Immature natural killer cell (primary cell): ENCODE results near the gene CDC20B. TPM values are rescaled to one million over a fixed set of nuclear protein-coding genes. Genes with fewer than 3 reads are reported as not detected.

Experiments used
- DNase-seq, 3 donors: peaks; one replicate each; pipeline ENCODE4 v3.0.0; 2022; ENCODE audit warnings: mixed read lengths in 1 of 3
- H3K27ac Mint-ChIP-seq, 6 donors: one replicate each; pipeline ENCODE4 v1.8.0; 2020; ENCODE audit warnings: mixed read lengths in 6 of 6, mild to moderate bottlenecking in 5 of 6, inconsistent platforms in 4 of 6, moderate library complexity in 3 of 6
- H3K27me3 Mint-ChIP-seq, 3 donors: one replicate each; pipeline ENCODE4 v1.8.0; 2020 to 2021; ENCODE audit warnings: low read depth in 3 of 3, mild to moderate bottlenecking in 3 of 3, mixed read lengths in 3 of 3, moderate library complexity in 3 of 3, inconsistent platforms in 1 of 3
- H3K36me3 Mint-ChIP-seq, 3 donors: one replicate each; pipeline ENCODE4 v1.8.0; 2020; ENCODE audit warnings: mixed read lengths in 3 of 3, inconsistent platforms in 2 of 3, mild to moderate bottlenecking in 2 of 3
- H3K4me1 Mint-ChIP-seq, 2 donors: one replicate each; pipeline ENCODE4 v1.8.0; 2020; ENCODE audit warnings: inconsistent platforms in 2 of 2, mild to moderate bottlenecking in 2 of 2, mixed read lengths in 2 of 2, moderate library complexity in 1 of 2
- H3K4me3 Mint-ChIP-seq, 5 donors: one replicate each; pipeline ENCODE4 v1.8.0; 2020; ENCODE audit warnings: mild to moderate bottlenecking in 5 of 5, mixed read lengths in 5 of 5, inconsistent platforms in 3 of 5, moderate library complexity in 3 of 5
- H3K9me3 Mint-ChIP-seq, 6 donors: one replicate each; pipeline ENCODE4 v1.8.0; 2020; ENCODE audit warnings: mild to moderate bottlenecking in 6 of 6, mixed read lengths in 6 of 6, inconsistent platforms in 4 of 6, moderate library complexity in 3 of 6
- polyA plus RNA-seq, 3 donors: library from polyadenylated mRNA; unstranded; fragments of 300-500 nt; fragmentation: Illumina TruSeq; gene quantifications; one replicate each; pipeline ENCODE4 v1.2.3, GENCODE V29; 2021

CDC20B gene
- polyA plus RNA-seq, 3 donors from 2014 or later = not detected

DNA sequence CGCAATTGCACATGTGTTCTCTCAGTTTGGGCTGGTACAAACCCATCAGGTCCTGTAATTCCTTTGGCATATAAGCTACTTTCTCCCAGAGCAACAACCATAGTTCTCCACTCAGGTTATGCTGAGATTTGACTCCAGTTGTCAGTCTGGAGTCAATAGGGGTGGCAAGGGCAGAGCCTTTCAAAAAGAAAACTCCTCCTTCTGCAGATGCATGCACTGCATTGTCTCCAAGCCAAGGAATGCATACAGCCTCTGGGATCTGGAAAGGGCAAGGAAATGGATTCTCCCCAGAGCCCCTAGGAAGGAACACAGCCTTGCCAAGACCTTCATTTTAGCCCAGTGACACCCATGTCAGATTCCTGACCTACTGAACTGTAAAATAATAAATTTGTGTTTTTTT is 101.6 kb downstream of the CDC20B start:
- Mint-ChIP-seq H3K4me3 (peak overlapping the region in 2 of 5 donors; percentile 32 to 44), H3K27ac (peak overlapping the region in 3 of 6 donors; percentile 5 to 91 (median 10)), H3K27me3 (peaks cover 0 to 8% (median 0%) of the 10 kb centered on the region in 3 donors), H3K36me3 (no peaks in the 10 kb centered on the region), H3K9me3 (no peaks in the 10 kb centered on the region), H3K4me1 (peaks cover 59 to 75% of the 10 kb centered on the region in 2 donors)
- no peak for DNase-seq

DNA sequence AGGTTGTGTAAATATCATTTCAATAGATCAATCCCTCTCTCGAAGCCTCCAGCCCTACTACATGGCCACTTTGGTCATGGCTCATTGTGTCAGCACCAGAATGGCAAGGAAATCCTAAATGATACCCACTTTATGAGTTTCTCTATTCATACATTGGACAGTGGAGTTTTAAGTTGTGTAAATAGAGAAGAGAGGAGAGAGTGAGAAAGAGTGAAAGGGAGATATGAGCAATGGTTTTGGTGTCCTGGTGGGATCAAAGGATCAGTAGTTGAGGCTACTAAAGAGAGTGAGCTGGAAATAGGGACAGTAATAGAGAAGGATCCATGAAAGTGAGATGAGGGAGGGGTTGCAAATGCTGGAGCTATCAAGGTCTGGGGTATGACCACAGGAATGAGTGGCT is 102.0 kb downstream of the CDC20B start:
- Mint-ChIP-seq H3K9me3 (no peaks in the 10 kb centered on the region), H3K4me3 (peak overlapping the region in 3 of 5 donors; percentile 32 to 46 (median 44)), H3K36me3 (no peaks in the 10 kb centered on the region), H3K27ac (peak overlapping the region in 4 of 6 donors; percentile 9 to 91 (median 54)), H3K4me1 (peaks cover 61 to 80% of the 10 kb centered on the region in 2 donors), H3K27me3 (peaks cover 0 to 10% (median 0%) of the 10 kb centered on the region in 3 donors)
- DNase-seq = no peak

DNA sequence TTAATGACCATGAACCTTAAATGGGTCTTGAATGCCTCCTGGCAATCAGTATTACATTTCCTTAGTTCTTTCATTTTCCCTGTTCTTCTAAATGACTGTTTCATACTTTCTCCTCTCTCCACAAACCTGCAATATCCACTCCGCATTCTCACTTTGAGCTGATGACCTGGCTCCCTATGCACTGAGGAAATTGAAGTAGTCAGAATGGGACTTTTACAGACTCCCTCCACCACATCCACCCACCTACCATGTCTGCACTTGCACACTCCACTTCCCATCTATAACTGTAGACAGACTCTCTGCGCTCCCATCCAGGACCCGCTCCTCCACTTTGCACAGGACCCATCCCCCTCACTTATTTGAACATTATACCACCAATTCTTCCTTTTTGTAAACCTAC is 106.7 kb downstream of the CDC20B start:
- Mint-ChIP-seq H3K27ac (peak overlapping the region in 5 of 6 donors; percentile 24 to 93 (median 53)), H3K4me1 (peaks cover 70 to 92% of the 10 kb centered on the region in 2 donors), H3K27me3 (peaks cover 2 to 13% (median 6%) of the 10 kb centered on the region in 3 donors), H3K4me3 (no peak overlapping the region), H3K9me3 (no peaks in the 10 kb centered on the region), H3K36me3 (no peaks in the 10 kb centered on the region)
- no peak for DNase-seq

DNA sequence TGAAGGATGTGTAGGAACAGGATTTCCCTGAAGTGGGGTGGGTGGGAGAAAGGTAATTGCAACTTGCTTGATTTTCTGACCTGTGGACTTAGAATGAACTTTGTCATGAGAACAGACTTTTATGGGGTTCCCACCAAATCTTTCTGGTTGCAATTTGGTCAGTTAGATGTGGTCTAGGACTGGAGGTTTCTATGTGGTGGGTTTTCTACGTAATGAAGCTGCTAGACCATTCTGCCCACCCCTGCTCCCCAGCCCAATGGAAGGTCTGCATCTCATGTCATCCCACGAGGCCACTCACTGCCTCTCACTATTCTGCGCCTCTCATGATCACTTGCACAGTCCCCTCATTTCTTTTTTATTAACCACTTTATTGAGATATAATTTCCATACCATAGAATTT is 108.5 kb downstream of the CDC20B start:
- H3K27ac Mint-ChIP-seq = peak overlapping the region in 5 of 6 donors; percentile 92 to 95 (median 93)
- H3K4me1 Mint-ChIP-seq = peaks cover 66 to 94% of the 10 kb centered on the region in 2 donors
- no peaks in the 10 kb centered on the region for H3K36me3 Mint-ChIP-seq
- DNase-seq = peak; percentile 51 to 64 (median 62)
- peak overlapping the region in 3 of 5 donors; percentile 2 to 45 (median 6) for H3K4me3 Mint-ChIP-seq
- peaks cover 2 to 13% (median 6%) of the 10 kb centered on the region in 3 donors for H3K27me3 Mint-ChIP-seq
- H3K9me3 Mint-ChIP-seq = no peaks in the 10 kb centered on the region

DNA sequence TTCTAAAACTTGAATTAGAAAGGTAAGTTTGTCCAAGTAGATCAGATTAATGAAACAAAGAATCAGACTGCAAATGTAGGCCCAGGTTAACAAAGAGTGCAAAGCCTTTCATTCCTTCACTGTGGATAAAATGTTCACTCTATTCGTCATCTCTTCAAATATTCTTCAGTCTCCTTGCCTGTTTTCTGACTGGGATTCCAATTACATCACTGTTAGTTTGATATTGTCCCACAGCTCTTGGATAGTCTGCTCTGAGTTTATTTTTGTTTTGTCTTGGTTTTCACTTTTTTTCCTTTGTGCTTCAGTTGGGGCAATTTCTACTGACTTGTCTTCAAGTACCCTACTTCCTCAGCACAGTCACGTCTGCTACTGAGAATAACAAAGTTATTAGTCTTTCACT is 109.1 kb downstream of the CDC20B start:
- peak overlapping the region; percentile 79 to 95 (median 93) for H3K27ac Mint-ChIP-seq

DNA sequence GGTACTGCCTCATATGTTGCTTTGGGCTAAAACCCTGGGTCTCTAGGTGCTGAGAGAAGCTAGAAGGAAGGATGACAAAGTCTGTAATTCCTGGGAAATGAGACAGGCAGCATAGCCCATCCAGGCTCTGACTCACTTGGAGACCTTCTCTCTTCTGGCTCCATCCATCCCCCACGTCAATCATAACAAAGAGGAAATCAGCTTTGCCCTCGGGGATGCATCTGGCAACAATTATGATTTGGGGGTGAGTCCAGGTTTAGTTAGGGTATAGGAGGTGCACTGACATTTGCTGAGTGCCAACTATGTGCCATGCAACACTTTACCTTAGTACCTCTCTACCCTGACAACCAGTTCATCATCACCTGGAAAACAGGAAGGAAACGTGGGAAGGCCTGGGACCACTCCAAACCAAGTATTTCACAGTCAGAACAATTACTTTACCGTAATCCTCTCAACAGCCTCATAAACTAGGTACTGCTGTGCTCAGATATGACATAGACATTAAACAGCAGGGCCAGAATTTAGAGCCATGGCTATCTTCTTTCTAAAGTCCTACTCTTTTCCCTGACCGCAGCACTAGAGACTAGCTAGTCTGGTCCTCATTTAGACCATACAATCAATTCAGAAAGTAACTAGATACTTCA is 109.6 kb downstream of the CDC20B start:
- peaks cover 2 to 13% (median 6%) of the 10 kb centered on the region in 3 donors for H3K27me3 Mint-ChIP-seq
- no peak for DNase-seq
- peak overlapping the region; percentile 82 to 96 (median 91) for H3K4me3 Mint-ChIP-seq
- H3K27ac Mint-ChIP-seq = peak overlapping the region; percentile 92 to 96 (median 94)
- H3K9me3 Mint-ChIP-seq = no peaks in the 10 kb centered on the region
- peaks cover 60 to 90% of the 10 kb centered on the region in 2 donors for H3K4me1 Mint-ChIP-seq
- peaks cover 0 to 4% (median 3%) of the 10 kb centered on the region in 3 donors for H3K36me3 Mint-ChIP-seq

More for the DNA sequence above, 109.1 kb downstream of the CDC20B start:
- no peaks in the 10 kb centered on the region for H3K9me3 Mint-ChIP-seq
- H3K27me3 Mint-ChIP-seq = peaks cover 2 to 13% (median 6%) of the 10 kb centered on the region in 3 donors
- H3K4me3 Mint-ChIP-seq = peak overlapping the region in 4 of 5 donors; percentile 42 to 65 (median 54)
- no peaks in the 10 kb centered on the region for H3K36me3 Mint-ChIP-seq
- peaks cover 60 to 90% of the 10 kb centered on the region in 2 donors for H3K4me1 Mint-ChIP-seq
- no peak for DNase-seq

Other genes with a start within 250 kb of the CDC20B start
- gene ESM1, start 187.6 kb downstream of the CDC20B start, polyA plus RNA-seq = under 1 TPM in 2 of 3 donors, not detected in 1; 0.74 to 0.96 TPM
- 100 to 1,000 TPM; 175 to 260 (median 257) TPM for gene GZMK, start 148.9 kb downstream of the CDC20B start, polyA plus RNA-seq
- 1,000 to 10,000 TPM; 2,482 to 3,629 (median 2,746) TPM for gene GZMA, start 70.5 kb downstream of the CDC20B start, polyA plus RNA-seq
- gene GPX8, start 13.0 kb downstream of the CDC20B start, polyA plus RNA-seq = not detected
- gene MCIDAS, start 54.1 kb upstream of the CDC20B start, polyA plus RNA-seq = not detected
- not detected for gene CCNO, start 60.4 kb upstream of the CDC20B start, polyA plus RNA-seq
- gene DHX29, start 134.5 kb upstream of the CDC20B start, polyA plus RNA-seq = 10 to 100 TPM; 10.6 to 17.9 (median 14.5) TPM
- gene MTREX, start 134.8 kb upstream of the CDC20B start, polyA plus RNA-seq = 10 to 100 TPM; 21.8 to 29.3 (median 24.4) TPM